ENCODE measurements around the gene ITGB4. TPM values are rescaled to one million over a fixed set of nuclear protein-coding genes. Genes with fewer than 3 reads are reported as not detected.

Gene ITGB4
- polyA plus RNA-seq, 5 donors = 6.5 to 10.9 (median 7.2) TPM

- DNase-seq = peak; percentile 95 to 97
Observed at GRCh38 chr17:75785016-75785890, 64.0 kb downstream of the ITGB4 start.

- DNase-seq = peak; percentile 64 to 80
Observed at GRCh38 chr17:75791254-75791653, 70.0 kb downstream of the ITGB4 start.

GRCh38 chr17:75793460-75793859 lies 72.2 kb downstream of the ITGB4 start:
- no peak for DNase-seq

GRCh38 chr17:75795820-75796607 lies 74.8 kb downstream of the ITGB4 start:
- DNase-seq = no peak

- no peak for DNase-seq
Observed at GRCh38 chr17:75799402-75799801, 78.1 kb downstream of the ITGB4 start.

GRCh38 chr17:75803883-75804282 lies 82.6 kb downstream of the ITGB4 start:
- DNase-seq = no peak

- no peak for DNase-seq
Observed at GRCh38 chr17:75806822-75807500, 85.7 kb downstream of the ITGB4 start.

Other genes starting within 250 kb of the ITGB4 start
- gene CASKIN2, start 205.9 kb upstream of the ITGB4 start, polyA plus RNA-seq (ENCODE audit: insufficient read depth in 1 of 5, insufficient read length in 5 of 5, low replicate concordance in 1 of 5) = 10 to 100 TPM; 17.9 to 32.6 (median 23.9) TPM
- gene TSEN54, start 204.9 kb upstream of the ITGB4 start, polyA plus RNA-seq (ENCODE audit: insufficient read depth in 1 of 5, insufficient read length in 5 of 5, low replicate concordance in 1 of 5) = 10 to 100 TPM; 33.2 to 47.2 (median 44.3) TPM
- 10 to 100 TPM; 29.3 to 67.0 (median 49.0) TPM for gene LLGL2, start 195.8 kb upstream of the ITGB4 start, polyA plus RNA-seq (ENCODE audit: insufficient read depth in 1 of 5, insufficient read length in 5 of 5, low replicate concordance in 1 of 5)
- 100 to 1,000 TPM; 181 to 260 (median 240) TPM for gene MYO15B, start 133.7 kb upstream of the ITGB4 start, polyA plus RNA-seq (ENCODE audit: insufficient read depth in 1 of 5, insufficient read length in 5 of 5, low replicate concordance in 1 of 5)
- 1 to 10 TPM; 1.4 to 3.7 (median 2.3) TPM for gene SMIM5, start 88.0 kb upstream of the ITGB4 start, polyA plus RNA-seq (ENCODE audit: insufficient read depth in 1 of 5, insufficient read length in 5 of 5, low replicate concordance in 1 of 5)
- gene RECQL5, start 54.3 kb upstream of the ITGB4 start, polyA plus RNA-seq (ENCODE audit: insufficient read depth in 1 of 5, insufficient read length in 5 of 5, low replicate concordance in 1 of 5) = 10 to 100 TPM; 26.0 to 36.5 (median 33.4) TPM
- gene SAP30BP, start 54.1 kb upstream of the ITGB4 start, polyA plus RNA-seq (ENCODE audit: insufficient read depth in 1 of 5, insufficient read length in 5 of 5, low replicate concordance in 1 of 5) = 100 to 1,000 TPM; 101 to 112 (median 102) TPM
- gene GALK1, start 43.7 kb downstream of the ITGB4 start, polyA plus RNA-seq (ENCODE audit: insufficient read depth in 1 of 5, insufficient read length in 5 of 5, low replicate concordance in 1 of 5) = 10 to 100 TPM in 4 of 5 donors, 1 to 10 TPM in 1; 9.3 to 24.7 (median 13.9) TPM
- gene UNK, start 63.3 kb downstream of the ITGB4 start, polyA plus RNA-seq (ENCODE audit: insufficient read depth in 1 of 5, insufficient read length in 5 of 5, low replicate concordance in 1 of 5) = 10 to 100 TPM; 39.6 to 52.3 (median 46.7) TPM
- 10 to 100 TPM; 20.7 to 43.6 (median 37.8) TPM for gene UNC13D, start 122.9 kb downstream of the ITGB4 start, polyA plus RNA-seq (ENCODE audit: insufficient read depth in 1 of 5, insufficient read length in 5 of 5, low replicate concordance in 1 of 5)
- 10 to 100 TPM; 53.7 to 77.3 (median 74.1) TPM for gene WBP2, start 133.9 kb downstream of the ITGB4 start, polyA plus RNA-seq (ENCODE audit: insufficient read depth in 1 of 5, insufficient read length in 5 of 5, low replicate concordance in 1 of 5)
- 10 to 100 TPM; 13.0 to 26.4 (median 15.9) TPM for gene TRIM47, start 157.1 kb downstream of the ITGB4 start, polyA plus RNA-seq (ENCODE audit: insufficient read depth in 1 of 5, insufficient read length in 5 of 5, low replicate concordance in 1 of 5)
- gene TRIM65, start 175.5 kb downstream of the ITGB4 start, polyA plus RNA-seq (ENCODE audit: insufficient read depth in 1 of 5, insufficient read length in 5 of 5, low replicate concordance in 1 of 5) = 10 to 100 TPM; 12.8 to 26.7 (median 20.8) TPM
- 10 to 100 TPM; 51.8 to 92.4 (median 73.1) TPM for gene MRPL38, start 183.4 kb downstream of the ITGB4 start, polyA plus RNA-seq (ENCODE audit: insufficient read depth in 1 of 5, insufficient read length in 5 of 5, low replicate concordance in 1 of 5)
- 1 to 10 TPM; 6.6 to 9.6 (median 7.9) TPM for gene FBF1, start 219.6 kb downstream of the ITGB4 start, polyA plus RNA-seq (ENCODE audit: insufficient read depth in 1 of 5, insufficient read length in 5 of 5, low replicate concordance in 1 of 5)

Data from right lung (tissue), 5 donors.